PFSK-1 (cell line): ENCODE data around the gene TPX2.

Source experiments
- FOXP2 ChIP-seq: optimal IDR thresholded peaks from 2 replicates; pipeline ENCODE3; 2011; ENCODE audit warnings: borderline replicate concordance, control low read depth, inconsistent platforms; ENCODE audit not compliant: insufficient read depth; ENCODE audit errors: extremely low read length, extremely low read depth
- POLR2AphosphoS5 ChIP-seq: IDR thresholded peaks from 2 replicates; pipeline ENCODE4 v1.6.1; 2012; ENCODE audit warnings: low read depth, mild to moderate bottlenecking, control low read depth, low read length, moderate library complexity
- SIN3A ChIP-seq: IDR thresholded peaks from 2 replicates; pipeline ENCODE4 v1.6.1; 2012; ENCODE audit warnings: mild to moderate bottlenecking, low read length, moderate library complexity, borderline replicate concordance; ENCODE audit not compliant: insufficient read depth
- TAF1 ChIP-seq: IDR thresholded peaks from 2 replicates; pipeline ENCODE4 v1.6.1; 2012; ENCODE audit warnings: low read length, control low read depth, borderline replicate concordance; ENCODE audit not compliant: insufficient read depth
- TF ChIP-seq, protein P1 (sequence below), 2 experiments: IDR thresholded peaks; 2 replicates each; pipeline versions ENCODE4 v1.6.1 to v1.8.0; 2011 to 2012; ENCODE audit warnings: low read depth in 2 of 2, low read length in 2 of 2, control low read depth in 1 of 2, inconsistent platforms in 1 of 2, mild to moderate bottlenecking in 1 of 2, moderate library complexity in 1 of 2; ENCODE audit not compliant: insufficient read depth in 1 of 2

TPX2 gene

DNA sequence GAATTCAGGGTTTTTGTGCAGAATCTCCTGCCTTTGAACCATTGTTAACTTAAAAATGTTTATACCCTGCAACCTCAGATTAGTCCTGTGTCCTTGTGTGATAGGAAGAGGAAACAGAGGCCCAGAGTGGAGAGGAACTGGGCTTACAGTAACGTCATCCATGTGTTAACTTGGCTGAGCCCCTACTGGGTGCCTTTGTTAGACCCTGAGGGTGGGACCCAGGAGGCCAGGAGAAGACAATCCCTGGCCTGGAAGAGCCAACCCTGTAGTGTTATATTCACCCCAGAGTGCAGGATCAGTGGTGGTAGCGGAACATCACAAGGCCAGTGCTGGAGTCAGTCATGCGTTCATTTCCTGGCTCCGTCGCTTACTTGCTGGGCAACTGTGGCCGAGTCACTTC is 90.6 kb downstream of the TPX2 start:
- TF ChIP-seq SIN3A (no peak), TAF1 (no peak), POLR2AphosphoS5 (no peak), FOXP2 (no peak)
- TF ChIP-seq, protein P1, sequence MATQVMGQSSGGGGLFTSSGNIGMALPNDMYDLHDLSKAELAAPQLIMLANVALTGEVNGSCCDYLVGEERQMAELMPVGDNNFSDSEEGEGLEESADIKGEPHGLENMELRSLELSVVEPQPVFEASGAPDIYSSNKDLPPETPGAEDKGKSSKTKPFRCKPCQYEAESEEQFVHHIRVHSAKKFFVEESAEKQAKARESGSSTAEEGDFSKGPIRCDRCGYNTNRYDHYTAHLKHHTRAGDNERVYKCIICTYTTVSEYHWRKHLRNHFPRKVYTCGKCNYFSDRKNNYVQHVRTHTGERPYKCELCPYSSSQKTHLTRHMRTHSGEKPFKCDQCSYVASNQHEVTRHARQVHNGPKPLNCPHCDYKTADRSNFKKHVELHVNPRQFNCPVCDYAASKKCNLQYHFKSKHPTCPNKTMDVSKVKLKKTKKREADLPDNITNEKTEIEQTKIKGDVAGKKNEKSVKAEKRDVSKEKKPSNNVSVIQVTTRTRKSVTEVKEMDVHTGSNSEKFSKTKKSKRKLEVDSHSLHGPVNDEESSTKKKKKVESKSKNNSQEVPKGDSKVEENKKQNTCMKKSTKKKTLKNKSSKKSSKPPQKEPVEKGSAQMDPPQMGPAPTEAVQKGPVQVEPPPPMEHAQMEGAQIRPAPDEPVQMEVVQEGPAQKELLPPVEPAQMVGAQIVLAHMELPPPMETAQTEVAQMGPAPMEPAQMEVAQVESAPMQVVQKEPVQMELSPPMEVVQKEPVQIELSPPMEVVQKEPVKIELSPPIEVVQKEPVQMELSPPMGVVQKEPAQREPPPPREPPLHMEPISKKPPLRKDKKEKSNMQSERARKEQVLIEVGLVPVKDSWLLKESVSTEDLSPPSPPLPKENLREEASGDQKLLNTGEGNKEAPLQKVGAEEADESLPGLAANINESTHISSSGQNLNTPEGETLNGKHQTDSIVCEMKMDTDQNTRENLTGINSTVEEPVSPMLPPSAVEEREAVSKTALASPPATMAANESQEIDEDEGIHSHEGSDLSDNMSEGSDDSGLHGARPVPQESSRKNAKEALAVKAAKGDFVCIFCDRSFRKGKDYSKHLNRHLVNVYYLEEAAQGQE (IDR thresholded peaks at IDR 0.05; ENCODE audit: insufficient read depth in 1 of 2, low read depth in 2 of 2, low read length in 2 of 2), result no peak

DNA sequence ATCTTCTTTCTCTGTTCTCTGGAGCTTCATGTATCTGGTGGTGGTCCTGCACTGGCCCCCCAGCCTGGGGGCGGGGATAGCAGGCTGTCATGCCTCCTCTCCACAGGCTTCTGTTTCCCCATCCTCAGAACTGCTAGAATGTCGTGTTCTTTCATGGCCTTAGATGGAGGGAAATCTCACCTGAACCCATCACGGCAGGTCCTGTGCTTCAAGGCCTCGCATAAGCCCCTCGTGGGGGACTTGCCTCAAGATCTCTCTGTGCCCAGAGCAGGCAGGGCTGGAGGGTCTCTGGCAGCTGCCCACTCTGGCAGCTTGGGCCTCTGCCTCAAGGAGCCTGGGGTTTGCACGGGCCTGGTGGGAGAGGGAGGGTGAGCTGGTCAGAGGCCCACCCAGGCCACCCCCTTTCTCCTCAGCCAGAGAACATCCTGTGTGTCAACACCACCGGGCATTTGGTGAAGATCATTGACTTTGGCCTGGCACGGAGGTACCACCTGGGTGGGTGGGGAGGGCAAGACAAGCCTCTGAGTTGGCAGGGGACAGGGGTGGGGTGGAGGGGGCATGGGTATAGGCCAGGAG is 91.4 kb downstream of the TPX2 start:
- TF ChIP-seq POLR2AphosphoS5 (no peak), SIN3A (no peak), FOXP2 (no peak)

DNA sequence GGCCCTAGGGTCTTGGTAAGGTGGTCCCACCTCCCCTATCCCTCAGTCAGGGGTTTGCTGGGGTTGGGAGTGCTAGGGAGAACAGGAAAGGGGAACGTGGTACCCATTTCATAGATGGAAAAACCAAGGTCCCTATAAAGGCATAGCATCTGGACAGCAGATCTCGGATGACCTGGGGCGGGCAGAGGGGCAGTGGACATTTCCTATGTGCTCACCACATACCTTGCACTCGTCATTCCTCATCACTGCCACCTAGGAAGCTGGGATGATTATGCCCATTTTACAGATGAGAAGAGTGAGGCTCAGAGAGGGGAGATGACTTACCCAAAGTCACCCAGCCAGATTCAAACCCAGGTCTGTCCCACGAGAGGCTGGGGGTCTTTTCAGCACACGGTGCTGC is 92.1 kb downstream of the TPX2 start:
- TF ChIP-seq SIN3A (no peak), POLR2AphosphoS5 (no peak), TAF1 (no peak), FOXP2 (no peak)
- TF ChIP-seq, protein P1 (IDR thresholded peaks at IDR 0.05; ENCODE audit: insufficient read depth in 1 of 2, low read depth in 2 of 2, low read length in 2 of 2), result no peak

DNA sequence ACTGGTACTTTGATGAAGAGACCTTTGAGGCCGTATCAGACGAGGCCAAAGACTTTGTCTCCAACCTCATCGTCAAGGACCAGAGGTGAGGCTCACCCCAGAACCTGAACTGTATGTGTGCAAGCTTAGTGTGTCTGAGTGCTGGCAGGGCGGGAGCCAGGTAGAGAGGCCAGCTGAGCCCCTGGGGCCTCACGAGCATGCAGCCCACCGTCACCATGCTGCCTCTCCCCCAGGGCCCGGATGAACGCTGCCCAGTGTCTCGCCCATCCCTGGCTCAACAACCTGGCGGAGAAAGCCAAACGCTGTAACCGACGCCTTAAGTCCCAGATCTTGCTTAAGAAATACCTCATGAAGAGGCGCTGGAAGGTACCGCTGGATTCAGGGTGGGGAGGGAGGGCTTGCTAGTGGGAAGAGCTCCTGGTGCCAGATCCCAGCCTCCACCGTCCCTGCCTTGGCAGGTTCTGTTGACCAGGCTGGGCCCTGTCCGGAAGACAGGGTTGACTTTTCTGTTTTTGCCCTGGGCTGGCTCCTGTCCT is 92.7 kb downstream of the TPX2 start:
- TF ChIP-seq, protein P1 (IDR thresholded peaks at IDR 0.05; ENCODE audit: insufficient read depth in 1 of 2, low read depth in 2 of 2, low read length in 2 of 2), result no peak
- no peak for TF ChIP-seq FOXP2
- no peak for TF ChIP-seq TAF1
- no peak for TF ChIP-seq SIN3A
- TF ChIP-seq POLR2AphosphoS5, result no peak

DNA sequence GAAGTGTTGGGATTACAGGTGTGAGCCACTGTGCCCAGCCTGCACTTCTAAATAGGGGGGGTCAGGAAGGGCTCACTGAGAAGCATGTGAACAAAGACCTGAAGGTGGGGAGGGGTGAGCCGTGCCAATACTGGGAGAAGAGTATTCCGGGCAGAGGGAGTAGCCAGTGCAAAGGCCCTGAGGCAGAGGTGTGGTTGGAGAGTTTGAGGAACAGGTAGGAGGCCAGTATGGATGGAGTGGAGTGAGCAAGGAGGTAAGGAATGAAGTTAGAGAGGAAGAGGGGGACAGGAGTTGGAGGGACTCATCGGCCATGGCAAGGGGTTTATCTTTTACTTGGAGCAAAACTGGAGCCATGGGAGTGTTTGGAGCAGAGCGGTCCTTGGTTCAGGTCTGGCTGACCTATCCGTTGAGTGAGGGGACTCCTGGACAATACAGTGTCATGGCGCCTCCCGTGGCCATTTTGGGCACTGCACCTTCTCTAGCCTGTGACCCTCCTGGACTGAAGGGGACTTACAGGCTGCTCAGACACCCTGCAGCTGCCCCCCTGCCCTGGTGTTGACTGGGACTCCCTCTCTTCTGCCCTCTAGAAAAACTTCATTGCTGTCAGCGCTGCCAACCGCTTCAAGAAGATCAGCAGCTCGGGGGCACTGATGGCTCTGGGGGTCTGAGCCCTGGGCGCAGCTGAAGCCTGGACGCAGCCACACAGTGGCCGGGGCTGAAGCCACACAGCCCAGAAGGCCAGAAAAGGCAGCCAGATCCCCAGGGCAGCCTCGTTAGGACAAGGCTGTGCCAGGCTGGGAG is 94.2 kb downstream of the TPX2 start:
- TF ChIP-seq, protein P1 (IDR thresholded peaks at IDR 0.05; ENCODE audit: insufficient read depth in 1 of 2, low read depth in 2 of 2, low read length in 2 of 2), result no peak
- TF ChIP-seq SIN3A, result no peak
- no peak for TF ChIP-seq TAF1
- no peak for TF ChIP-seq FOXP2
